Coronary artery (tissue), 2 donors: ENCODE results near the gene KDM1A.

Experiments used
- DNase-seq: peaks from one replicate; pipeline ENCODE4 v3.0.0-alpha.2; 2017; ENCODE audit warnings: low spot score
- H3K27ac ChIP-seq, 2 donors: fragments of 200-600 bp; sonication (generic); one replicate each; pipeline ENCODE4 v1.5.1; 2016 to 2019
- H3K4me3 ChIP-seq: fragments of 200-600 bp; sonication (generic); 2 replicates; pipeline ENCODE4 v1.5.1; 2016; ENCODE audit warnings: mild to moderate bottlenecking, moderate library complexity
- CTCF ChIP-seq: fragments of 200-600 bp; sonication (generic); IDR thresholded peaks from one replicate; pipeline ENCODE4 v1.5.1; 2019; ENCODE audit warnings: antibody characterized with exemption

Gene KDM1A

GRCh38 chr1:23057301-23057700, 38.0 kb downstream of the KDM1A start:
- DNase-seq: no peak
- Histone ChIP-seq H3K4me3 (no peak overlapping the region), H3K27ac (no peak overlapping the region)
- TF ChIP-seq CTCF: no peak

GRCh38 chr1:23062271-23062670, 43.0 kb downstream of the KDM1A start:
- Histone ChIP-seq H3K27ac (no peak overlapping the region), H3K4me3 (no peak overlapping the region)
- TF ChIP-seq CTCF: no peak
- DNase-seq: no peak

GRCh38 chr1:23065385-23065784, 46.1 kb downstream of the KDM1A start:
- Histone ChIP-seq H3K27ac (no peak overlapping the region), H3K4me3 (no peak overlapping the region)
- no peak for TF ChIP-seq CTCF
- DNase-seq: no peak

GRCh38 chr1:23066075-23066474, 46.8 kb downstream of the KDM1A start:
- H3K4me3 ChIP-seq: no peak overlapping the region
- no peak overlapping the region for H3K27ac ChIP-seq
- TF ChIP-seq CTCF: no peak
- DNase-seq: no peak

- H3K4me3 ChIP-seq: no peak overlapping the region
- no peak for TF ChIP-seq CTCF
- H3K27ac ChIP-seq: no peak overlapping the region
- DNase-seq: no peak
These were observed 49.9 kb downstream of the KDM1A start for GRCh38 chr1:23069149-23069548.

GRCh38 chr1:23069675-23070074, 50.4 kb downstream of the KDM1A start:
- Histone ChIP-seq H3K27ac (peak overlapping the region in 1 of 2 donors; percentile 6), H3K4me3 (no peak overlapping the region)
- DNase-seq: no peak
- no peak for TF ChIP-seq CTCF

- no peak overlapping the region for H3K27ac ChIP-seq
- no peak overlapping the region for H3K4me3 ChIP-seq
- no peak for TF ChIP-seq CTCF
- DNase-seq: no peak
These were observed 54.7 kb downstream of the KDM1A start for GRCh38 chr1:23074012-23074411.
